Tibial nerve (tissue), 3 donors: Measurements from ENCODE around the gene DNAH10.

Experiments
- CTCF ChIP-seq, 5 experiments: fragments of 200-600 bp in 3 of 5; fragments of 450-650 bp in 2 of 5; sonication (generic) in 3 of 5; IDR thresholded peaks; one replicate each; pipeline ENCODE4 v1.5.1; 2016 to 2019; ENCODE audit warnings: antibody characterized with exemption in 5 of 5, mild to moderate bottlenecking in 3 of 5, moderate library complexity in 2 of 5
- POLR2A ChIP-seq, 2 donors: fragments of 450-650 bp; IDR thresholded peaks; one replicate each; pipeline ENCODE4 v1.6.1; 2017; ENCODE audit warnings: antibody characterized with exemption in 2 of 2, mild to moderate bottlenecking in 2 of 2, moderate library complexity in 2 of 2

- TF ChIP-seq CTCF (IDR thresholded peaks at IDR 0.05) (no peak), POLR2A (IDR thresholded peaks at IDR 0.05) (no peak)
Measured at GRCh38 chr12:123886931-123887582, 125.0 kb downstream of the DNAH10 start.
